Measurements from ENCODE around the gene RBM28.

GRCh38 chr7:128349466-128349825 is 5.7 kb upstream of the RBM28 start:
- TF ChIP-seq CTCF (IDR thresholded peaks at IDR 0.05) (no peak), POLR2A (IDR thresholded peaks at IDR 0.05) (no peak)
